Panc1 (cell line): ENCODE measurements around the gene SORCS1. TPM values are rescaled to one million over a fixed set of nuclear protein-coding genes. Genes with fewer than 3 reads are reported as not detected.

Source experiments
- ATAC-seq: fragments of 200-7000 bp; cut with Tn5 transposase; 2 replicates; pipeline ENCODE4 v1.9.1; 2020; ENCODE audit warnings: mild to moderate bottlenecking, moderate library complexity
- BruUV-seq: library from RNA; stranded (reverse); fragments of 400-500 nt; replicated peaks from 2 replicates; lab custom pipeline; 2021; lab: Mats Ljungman, UMichigan
- CTCF ChIA-PET: fragments of 300-600 bp; sonication (Branson Sonifier 250); formaldehyde crosslinking; loops from one replicate; lab custom pipeline; 2022; ENCODE audit warnings: antibody characterized with exemption; lab: Charles Lee
- POLR2A ChIA-PET: fragments of 300-600 bp; sonication (Branson Sonifier 250); formaldehyde crosslinking; loops from one replicate; lab custom pipeline; 2022; ENCODE audit warnings: antibody characterized with exemption; lab: Charles Lee
- DNase-seq: peaks from one replicate; pipeline ENCODE4 v3.0.0-alpha.2; 2010; ENCODE audit warnings: low read depth, low spot score
- H3K27ac ChIP-seq: 2 replicates; pipeline ENCODE4 v1.5.1; 2011; ENCODE audit warnings: mild to moderate bottlenecking, low read length, inconsistent platforms
- H3K27me3 ChIP-seq: fragments of 200-500 bp; sonication (Bioruptor generic); 2 replicates; pipeline ENCODE4 v1.6.0; 2014; ENCODE audit warnings: low read length, inconsistent platforms; ENCODE audit not compliant: control insufficient read depth, insufficient read depth
- H3K36me3 ChIP-seq: fragments of 200-500 bp; sonication (Bioruptor generic); 2 replicates; pipeline ENCODE4 v1.5.1; 2014; ENCODE audit warnings: inconsistent platforms, mild to moderate bottlenecking, low read length, moderate library complexity; ENCODE audit not compliant: control insufficient read depth, insufficient read depth
- H3K4me1 ChIP-seq: 2 replicates; pipeline ENCODE4 v1.5.1; 2011; ENCODE audit warnings: inconsistent platforms, mild to moderate bottlenecking, low read length, moderate library complexity; ENCODE audit not compliant: control insufficient read depth, insufficient read depth
- H3K4me3 ChIP-seq, 2 experiments: 2 replicates each; pipeline ENCODE4 v1.5.1; 2011 to 2012; ENCODE audit warnings: low read depth in 2 of 2, low read length in 2 of 2, mild to moderate bottlenecking in 2 of 2, inconsistent platforms in 1 of 2, moderate library complexity in 1 of 2
- H3K9me3 ChIP-seq: fragments of 200-500 bp; sonication (Bioruptor generic); 2 replicates; pipeline ENCODE4 v1.5.1; 2014; ENCODE audit warnings: low read depth, mild to moderate bottlenecking, inconsistent platforms, low read length, moderate library complexity; ENCODE audit not compliant: control insufficient read depth, insufficient read depth
- CTCF ChIP-seq: fragments of 450-650 bp; IDR thresholded peaks from 2 replicates; pipeline ENCODE4 v1.5.1; 2017; ENCODE audit warnings: mild to moderate bottlenecking
- POLR2AphosphoS5 ChIP-seq: IDR thresholded peaks from 2 replicates; pipeline ENCODE4 v1.6.1; 2012; ENCODE audit warnings: mild to moderate bottlenecking, low read depth, low read length, moderate library complexity
- REST ChIP-seq, 2 experiments: IDR thresholded peaks; 2 replicates each; pipeline ENCODE4 v1.6.1; 2011 to 2012; ENCODE audit warnings: low read depth in 2 of 2, control low read depth in 1 of 2, low read length in 1 of 2, mild to moderate bottlenecking in 1 of 2, moderate library complexity in 1 of 2; ENCODE audit not compliant: insufficient read depth in 1 of 2
- SIN3A ChIP-seq: IDR thresholded peaks from 2 replicates; pipeline ENCODE4 v1.6.1; 2012; ENCODE audit warnings: low read depth, mild to moderate bottlenecking, low read length, moderate library complexity, borderline replicate concordance; ENCODE audit not compliant: insufficient read depth
- TCF7L2 ChIP-seq: IDR thresholded peaks from 2 replicates; pipeline ENCODE4 v1.6.1; 2011; ENCODE audit warnings: mild to moderate bottlenecking, low read depth, low read length, inconsistent platforms
- in situ Hi-C: cut with HindIII; loops from 2 replicates; pipeline ENCODE4 v1.10.0; 2016; ENCODE audit warnings: low sequenced_read_pairs, low pct_unique_long_range_greater_than_20kb
- intact Hi-C: fragments of 100-400 bp; cut with micrococcal nuclease; formaldehyde crosslinking; loops from one replicate; pipeline ENCODE4 v1.10.0; 2022; ENCODE audit not compliant: unreplicated experiment
- total RNA-seq: library from RNA; stranded (reverse); gene quantifications from one replicate; pipeline ENCODE4 v1.2.1, GENCODE V29; 2021; ENCODE audit not compliant: unreplicated experiment

SORCS1 gene
- total RNA-seq, 1 experiment from 2014 or later, result not detected

- ChIA-PET CTCF (no interaction called here), POLR2A (no interaction called here)
- Histone ChIP-seq H3K9me3 (no peaks in the 10 kb centered on the region; the same call in 1 of the 2 replicates), H3K27me3 (no peaks in the 10 kb centered on the region), H3K4me3 (no peak overlapping the region), H3K27ac (no peak overlapping the region), H3K4me1 (no peaks in the 10 kb centered on the region), H3K36me3 (no peaks in the 10 kb centered on the region)
- ATAC-seq (no peak), DNase-seq (no peak)
- in situ Hi-C loops, result no loop called here
- BruUV-seq, result no TSS peak
- no peak for TF ChIP-seq SIN3A
- TF ChIP-seq CTCF, result no peak
- no peak for TF ChIP-seq POLR2AphosphoS5
- TF ChIP-seq REST (IDR thresholded peaks at IDR 0.05; ENCODE audit: insufficient read depth in 1 of 2, low read depth in 2 of 2, low read length in 1 of 2), result no peak
- TF ChIP-seq TCF7L2, result no peak
- intact Hi-C loops, result no loop called here
These were observed 3.6 kb downstream of the SORCS1 start for GRCh38 chr10:107160866-107161265.

- H3K27ac ChIP-seq, result no peak overlapping the region
- H3K4me3 ChIP-seq, result no peak overlapping the region
- no peak for TF ChIP-seq REST (IDR thresholded peaks at IDR 0.05; ENCODE audit: insufficient read depth in 1 of 2, low read depth in 2 of 2, low read length in 1 of 2)
- TF ChIP-seq CTCF, result no peak
- TF ChIP-seq SIN3A, result no peak
- no peak for TF ChIP-seq POLR2AphosphoS5
- TF ChIP-seq TCF7L2, result no peak
- CTCF ChIA-PET, result no interaction called here
- H3K36me3 ChIP-seq, result no peaks in the 10 kb centered on the region
- POLR2A ChIA-PET, result interaction anchor here (0.7 kb wide), 1 partner anchor 167 kb away, joined by 3 read pairs; no protein-coding TSS in a partner anchor
- no peak for ATAC-seq
- H3K9me3 ChIP-seq, result no peaks in the 10 kb centered on the region
- no peaks in the 10 kb centered on the region for H3K4me1 ChIP-seq
- in situ Hi-C loops, result no loop called here
- H3K27me3 ChIP-seq, result no peaks in the 10 kb centered on the region
- BruUV-seq, result no TSS peak
- no peak for DNase-seq
- intact Hi-C loops, result no loop called here
These were observed 4.6 kb downstream of the SORCS1 start for GRCh38 chr10:107159871-107160270.
